GM12873 (cell line): ENCODE measurements around the gene MYO1D.

Experiments used
- CTCF ChIP-seq: IDR thresholded peaks from 2 replicates; pipeline ENCODE4 v1.5.1; 2012; ENCODE audit warnings: low read depth, mild to moderate bottlenecking, moderate library complexity, low read length, control low read depth; ENCODE audit not compliant: insufficient read depth; ENCODE audit errors: missing control alignments

The MYO1D gene

DNA sequence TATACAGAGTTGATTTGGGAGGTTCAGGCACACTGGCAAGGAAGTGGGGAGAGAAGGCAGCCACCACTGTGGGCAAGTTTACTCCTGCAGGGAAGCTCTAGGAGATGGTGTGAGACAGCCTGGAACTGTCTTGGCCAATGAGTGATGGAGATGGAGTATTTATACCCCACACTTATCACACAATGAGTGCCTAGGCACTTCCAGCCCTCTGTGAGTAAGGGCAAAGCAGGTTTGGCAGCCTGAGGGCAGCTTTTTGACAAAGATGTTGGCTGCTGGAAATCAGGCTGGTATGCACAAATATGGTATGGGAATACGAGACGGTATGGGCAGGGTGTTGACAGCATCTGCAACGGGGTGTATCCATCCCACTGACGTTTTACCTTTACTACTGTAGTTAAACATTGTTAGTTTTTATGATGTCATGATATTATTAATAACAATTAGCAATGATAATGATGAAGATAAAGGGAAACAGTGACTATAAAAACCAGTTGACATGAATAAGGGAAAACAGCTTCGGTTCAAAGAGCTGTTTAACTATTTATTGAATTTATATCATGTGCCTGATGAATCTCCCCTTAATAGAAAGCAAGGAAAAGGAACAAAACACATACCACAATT lies 240.2 kb downstream of the MYO1D start:
- TF ChIP-seq CTCF: no peak

- TF ChIP-seq CTCF: no peak
These were observed 242.8 kb downstream of the MYO1D start for GRCh38 chr17:32634167-32634566.

- TF ChIP-seq CTCF: no peak
These were observed 245.4 kb downstream of the MYO1D start for GRCh38 chr17:32631341-32632096.

DNA sequence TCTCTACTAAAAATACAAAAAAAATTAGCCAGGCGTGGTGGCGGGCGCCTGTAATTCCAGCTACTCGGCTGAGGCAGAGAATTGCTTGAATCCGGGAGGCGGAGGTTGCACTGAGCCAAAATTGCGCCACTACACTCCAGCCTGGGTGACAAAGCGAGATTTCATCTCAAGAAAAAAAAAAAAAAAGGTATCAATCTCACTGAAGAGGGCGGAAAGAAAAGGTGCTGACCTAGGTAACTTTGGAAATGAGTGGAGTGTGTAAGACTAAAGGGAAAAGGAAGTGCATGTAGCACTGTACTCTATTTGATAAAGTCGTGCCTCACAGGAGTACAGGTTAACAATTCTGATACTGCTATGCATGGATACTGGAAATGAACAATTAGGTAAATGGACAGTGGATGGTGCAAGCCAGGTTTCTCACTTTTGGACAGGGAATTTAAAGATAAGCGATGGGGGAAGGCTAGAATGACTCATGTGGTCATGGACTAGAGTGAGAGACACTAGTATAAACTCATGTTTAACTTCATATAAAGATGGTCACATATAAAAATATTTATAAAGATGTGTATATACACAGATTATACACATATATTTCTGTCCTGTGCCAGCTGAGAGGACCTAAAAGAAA lies 247.2 kb downstream of the MYO1D start:
- TF ChIP-seq CTCF: no peak

DNA sequence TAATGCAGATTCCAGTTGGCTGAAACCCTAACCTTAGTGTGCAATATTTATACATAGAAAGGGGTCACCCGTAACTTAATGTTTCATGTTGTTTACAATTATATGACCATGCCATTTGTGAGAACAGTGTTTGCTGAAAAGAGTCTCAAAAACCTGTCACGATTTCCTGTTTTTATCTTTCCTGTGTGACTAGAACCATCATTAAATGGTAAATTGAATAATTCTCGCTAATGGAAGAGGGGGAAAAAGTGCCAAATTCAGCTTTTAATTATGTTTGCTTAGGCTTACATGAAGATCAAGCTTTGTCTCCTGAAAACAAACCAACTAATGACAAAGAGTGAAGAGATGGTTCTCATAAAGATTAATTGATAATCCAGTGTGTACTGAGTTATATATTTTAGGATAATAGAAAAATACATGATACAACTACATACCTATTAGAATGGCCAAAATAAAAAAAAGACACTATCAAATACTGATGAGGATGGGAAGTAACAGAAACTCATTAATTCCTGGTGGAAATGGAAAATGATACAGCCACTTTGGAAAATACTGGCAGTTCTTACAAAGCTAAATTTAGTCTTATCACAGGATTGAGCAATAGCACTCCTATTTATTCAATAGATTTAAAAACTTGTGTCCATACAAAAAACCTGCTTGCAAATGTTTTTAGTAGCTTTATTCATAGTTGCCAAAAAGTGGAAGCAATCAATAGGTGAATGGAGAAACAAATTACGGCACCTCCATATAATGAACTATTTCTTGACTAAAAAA lies 248.5 kb downstream of the MYO1D start:
- no peak for TF ChIP-seq CTCF

DNA sequence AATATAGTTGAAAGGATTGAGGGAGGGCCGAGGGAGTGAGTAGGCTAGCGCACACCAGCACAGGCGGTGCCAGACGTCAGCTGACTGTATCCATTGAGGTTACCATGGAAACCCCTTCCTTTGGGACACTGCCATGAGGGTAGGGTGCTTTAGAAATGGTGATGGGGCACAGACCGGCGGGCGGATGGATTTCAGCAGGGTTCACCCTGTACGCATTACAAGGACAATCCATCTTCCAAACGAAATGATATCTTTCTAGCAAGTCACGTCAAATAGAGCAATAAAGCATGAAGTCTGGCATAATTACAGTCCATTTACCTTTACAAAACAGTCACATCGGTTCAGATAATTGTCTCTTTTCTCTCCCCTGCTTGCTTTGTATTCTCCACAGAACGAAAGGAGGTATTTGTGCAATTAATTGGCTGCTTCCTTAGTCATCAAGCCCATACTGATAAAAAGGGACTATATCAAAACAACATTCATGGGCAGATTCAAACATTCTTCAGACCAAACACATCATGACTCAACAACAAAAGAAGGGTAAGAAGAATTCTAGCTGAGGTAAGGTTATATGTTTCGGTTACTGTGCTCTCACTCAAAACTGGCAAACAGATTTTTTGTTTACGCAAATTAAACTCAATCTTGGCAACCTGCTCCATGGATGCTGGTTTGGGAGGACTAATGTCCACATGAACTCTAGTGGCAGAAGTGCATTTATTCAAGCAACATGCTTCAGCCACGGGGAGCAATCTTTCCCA lies 249.5 kb downstream of the MYO1D start:
- TF ChIP-seq CTCF: no peak
